HEK293 (cell line): ENCODE data around the gene LRRC43.

ENCODE experiments used
- CTCF ChIA-PET: fragments of 350-600 bp; formaldehyde crosslinking; extraction: SDS; loops from one replicate; lab custom pipeline; 2021; ENCODE audit warnings: antibody characterized with exemption; lab: Yijun Ruan, JAX
- POLR2A ChIA-PET: fragments of 300-600 bp; formaldehyde crosslinking; extraction: SDS; loops from one replicate; lab custom pipeline; 2020; ENCODE audit warnings: antibody characterized with exemption, inconsistent platforms; lab: Yijun Ruan, JAX
- H3K27ac ChIP-seq: fragments of 200-500 bp; sonication (Bioruptor generic); 2 replicates; pipeline ENCODE4 v1.5.1; 2014; ENCODE audit warnings: low read depth, low read length, control low read depth, inconsistent platforms; ENCODE audit errors: extremely low read depth
- H3K36me3 ChIP-seq, 2 experiments: fragments of 200-500 bp in 1 of 2; sonication (Bioruptor generic) in 1 of 2; 1 replicate in 1 of 2; 2 replicates in 1 of 2; pipeline ENCODE4 v1.5.1; 2014 to 2017; ENCODE audit warnings: inconsistent platforms in 2 of 2, low read length in 2 of 2; ENCODE audit not compliant: control insufficient read depth in 2 of 2, insufficient read depth in 1 of 2
- H3K4me1 ChIP-seq: fragments of 200-500 bp; sonication (Bioruptor generic); 2 replicates; pipeline ENCODE4 v1.5.1; 2014; ENCODE audit warnings: mild to moderate bottlenecking, low read length, inconsistent platforms; ENCODE audit not compliant: control insufficient read depth, insufficient read depth
- H3K4me3 ChIP-seq: 2 replicates; pipeline ENCODE4 v1.5.1; 2011; ENCODE audit warnings: low read depth, mild to moderate bottlenecking, control low read depth, low read length, moderate library complexity
- H3K9me3 ChIP-seq: fragments of 200-500 bp; sonication (Bioruptor generic); 2 replicates; pipeline ENCODE4 v1.5.1; 2014; ENCODE audit warnings: low read depth, low read length, inconsistent platforms; ENCODE audit not compliant: control insufficient read depth, insufficient read depth
- HIC1 ChIP-seq: fragments of 450-650 bp; formaldehyde crosslinking; IDR thresholded peaks from 2 replicates; pipeline ENCODE4 v1.5.1; 2016; ENCODE audit warnings: missing biosample characterization, missing genetic modification characterization
- OVOL3 ChIP-seq: fragments of 450-650 bp; formaldehyde crosslinking; IDR thresholded peaks from 2 replicates; pipeline ENCODE4 v1.5.1; 2016; ENCODE audit warnings: missing biosample characterization, missing genetic modification characterization
- PRDM4 ChIP-seq: fragments of 450-650 bp; formaldehyde crosslinking; IDR thresholded peaks from 2 replicates; pipeline ENCODE4 v1.5.1; 2017; ENCODE audit warnings: missing biosample characterization, missing genetic modification characterization
- ZFP41 ChIP-seq: fragments of 450-650 bp; formaldehyde crosslinking; IDR thresholded peaks from 2 replicates; pipeline ENCODE4 v1.5.1; 2016; ENCODE audit warnings: missing biosample characterization, missing genetic modification characterization, borderline replicate concordance
- ZNF280D ChIP-seq: fragments of 450-650 bp; formaldehyde crosslinking; IDR thresholded peaks from 2 replicates; pipeline ENCODE4 v1.5.1; 2016; ENCODE audit warnings: missing biosample characterization, missing genetic modification characterization
- ZNF341 ChIP-seq: fragments of 450-650 bp; formaldehyde crosslinking; IDR thresholded peaks from 2 replicates; pipeline ENCODE4; 2016; ENCODE audit warnings: low read depth, missing biosample characterization, missing genetic modification characterization
- ZNF561 ChIP-seq: fragments of 450-650 bp; IDR thresholded peaks from 2 replicates; pipeline ENCODE4 v1.5.1; 2018; ENCODE audit warnings: missing biosample characterization, missing genetic modification characterization, borderline replicate concordance
- ZNF571 ChIP-seq: fragments of 450-650 bp; formaldehyde crosslinking; IDR thresholded peaks from 2 replicates; pipeline ENCODE4 v1.5.0; 2017; ENCODE audit warnings: missing biosample characterization, missing genetic modification characterization
- ZNF600 ChIP-seq: fragments of 450-650 bp; formaldehyde crosslinking; IDR thresholded peaks from 2 replicates; pipeline ENCODE4 v1.5.1; 2016; ENCODE audit warnings: missing biosample characterization, missing genetic modification characterization
- ZNF626 ChIP-seq: fragments of 450-650 bp; sonication (Bioruptor Pico); formaldehyde crosslinking; IDR thresholded peaks from 2 replicates; pipeline ENCODE4 v1.5.1; 2018; ENCODE audit warnings: missing biosample characterization, missing genetic modification characterization, inconsistent platforms

LRRC43 gene

DNA sequence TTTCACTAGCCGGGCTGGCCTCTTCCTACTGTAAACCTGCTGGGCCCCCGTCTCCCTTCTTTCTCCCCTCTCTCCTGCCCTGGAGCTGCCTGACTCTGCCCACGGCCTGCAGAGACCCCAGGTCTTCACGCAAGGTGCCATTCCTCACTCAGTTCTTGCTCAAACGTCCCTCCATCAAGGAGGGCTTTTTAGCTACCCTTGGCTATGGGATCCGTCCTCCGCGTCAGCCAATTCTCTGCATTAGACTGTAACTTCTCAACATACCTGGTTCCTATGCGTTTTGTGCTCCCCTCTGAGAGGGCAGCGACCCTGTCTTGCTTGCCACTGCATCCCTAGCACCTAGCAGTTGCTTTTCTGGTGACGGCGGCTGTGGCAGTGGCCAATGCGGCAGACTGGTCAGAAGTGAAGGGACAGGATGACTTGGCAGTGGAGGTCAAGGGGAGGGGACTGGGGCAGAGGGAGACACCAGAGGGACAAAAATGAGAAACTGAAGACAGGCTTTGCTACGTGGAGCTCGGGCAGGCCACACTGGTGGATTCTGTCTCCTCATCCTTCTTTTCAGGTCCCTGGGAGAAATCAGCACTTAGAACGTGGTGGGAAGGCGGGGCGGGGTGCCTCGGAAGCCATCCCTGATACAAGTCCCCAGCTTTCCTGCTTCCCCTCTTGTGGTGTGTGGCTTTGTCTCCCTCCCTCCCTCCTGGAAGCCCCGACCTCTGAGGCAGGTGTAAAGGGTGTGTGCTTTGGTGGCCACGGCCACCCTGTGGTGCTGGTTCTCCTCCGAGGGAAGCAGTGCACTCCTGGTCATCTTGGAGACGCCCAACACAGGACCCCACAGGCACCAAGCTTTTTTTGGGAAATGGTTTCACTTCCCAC, 22.4 kb downstream of the LRRC43 start:
- POLR2A ChIA-PET, result interaction anchor here (1.5 kb wide), 1 partner anchor 21 kb away, joined by 5 read pairs; the partner anchor contains the start of gene DIABLO
- CTCF ChIA-PET, result interaction anchor here (0.5 to 0.7 kb wide), 3 partner anchors 22 to 668 kb away, joined by 3 to 4 read pairs (median 3); partner anchors contain the start of gene LRRC43

GRCh38 chr12:122206111-122206881, 23.4 kb downstream of the LRRC43 start:
- CTCF ChIA-PET, result no interaction called here
- TF ChIP-seq PRDM4, result no peak
- 0 out of 2 replicates have a peak, but pooled peaks have one; percentile 20 for TF ChIP-seq ZNF341 (tag by site-specific recombination)
- TF ChIP-seq ZFP41 (tag by site-specific recombination), result no peak
- peak; percentile 59; the same call in 1 of the 2 replicates for TF ChIP-seq ZNF600 (tag by site-specific recombination)
- TF ChIP-seq HIC1 (tag by site-specific recombination), result no peak
- Histone ChIP-seq H3K9me3 (no peaks in the 10 kb centered on the region), H3K27ac (no peak overlapping the region), H3K36me3 (peaks cover 30 to 39% of the 10 kb centered on the region in 2 experiments), H3K4me1 (peaks cover 6% of the 10 kb centered on the region; the same call in 1 of the 2 replicates), H3K4me3 (no peak overlapping the region)
- POLR2A ChIA-PET, result interaction anchor here (0.6 kb wide), 1 partner anchor 59 kb away, joined by 3 read pairs; no protein-coding TSS in a partner anchor

More for the DNA sequence above, 22.4 kb downstream of the LRRC43 start:
- 0 out of 2 replicates have a peak, but pooled peaks have one; percentile 26 for TF ChIP-seq ZNF600 (tag by site-specific recombination)
- TF ChIP-seq ZNF571 (tag by site-specific recombination), result no peak
- TF ChIP-seq OVOL3 (tag by site-specific recombination), result no peak
- TF ChIP-seq ZNF561 (tag by site-specific recombination), result no peak
- Histone ChIP-seq H3K36me3 (peaks cover 21 to 32% of the 10 kb centered on the region in 2 experiments), H3K4me3 (no peak overlapping the region), H3K27ac (no peak overlapping the region), H3K9me3 (no peaks in the 10 kb centered on the region), H3K4me1 (peaks cover 6% of the 10 kb centered on the region; the same call in 1 of the 2 replicates)

DNA sequence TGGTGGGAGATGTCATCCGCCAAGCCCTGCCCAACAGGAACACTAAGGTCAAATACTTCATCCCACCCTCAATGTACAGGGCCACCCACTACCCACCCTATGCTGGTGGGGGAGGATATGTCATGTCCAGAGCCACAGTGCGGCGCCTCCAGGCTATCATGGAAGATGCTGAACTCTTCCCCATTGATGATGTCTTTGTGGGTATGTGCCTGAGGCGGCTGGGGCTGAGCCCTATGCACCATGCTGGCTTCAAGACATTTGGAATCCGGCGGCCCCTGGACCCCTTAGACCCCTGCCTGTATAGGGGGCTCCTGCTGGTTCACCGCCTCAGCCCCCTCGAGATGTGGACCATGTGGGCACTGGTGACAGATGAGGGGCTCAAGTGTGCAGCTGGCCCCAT, 24.1 kb downstream of the LRRC43 start:
- H3K36me3 ChIP-seq, result peaks cover 36 to 45% of the 10 kb centered on the region in 2 experiments
- no peak overlapping the region for H3K4me3 ChIP-seq
- H3K9me3 ChIP-seq, result no peaks in the 10 kb centered on the region
- TF ChIP-seq ZNF626 (tag by site-specific recombination) (no peak), ZNF280D (tag by site-specific recombination) (no peak)
- ChIA-PET CTCF (no interaction called here), POLR2A (no interaction called here)
- H3K4me1 ChIP-seq, result peaks cover 6% of the 10 kb centered on the region; the same call in 1 of the 2 replicates
- H3K27ac ChIP-seq, result no peak overlapping the region
